Measurements from ENCODE around the gene MEIS1. TPM values are rescaled to one million over a fixed set of nuclear protein-coding genes. Genes with fewer than 3 reads are reported as not detected.

MEIS1 gene
- total and polyA plus RNA-seq, 3 donors from 2014 or later = 10.8 to 13.8 (median 13.5) TPM

GRCh38 chr2:66579186-66580126 is 144.5 kb downstream of the MEIS1 start:
- Histone ChIP-seq H3K4me3 (no peak overlapping the region), H3K9me3 (no peaks in the 10 kb centered on the region), H3K4me1 (peaks cover 10% of the 10 kb centered on the region), H3K27me3 (no peaks in the 10 kb centered on the region), H3K36me3 (ENCODE audit: low read depth, missing control alignments) (no peaks in the 10 kb centered on the region), H3K27ac (peak overlapping the region in 1 of 2 donors; percentile 4)
- no peak for DNase-seq
- intact Hi-C loops (cut with DNase I; ENCODE audit: low total_unique reads) = loop anchor here (5.0 kb wide), 1 partner anchor 142 kb away; the partner anchor contains the start of gene MEIS1
- WGBS, 2 donors = 50 to 51% methylated on average over 9 to 10 of the region's 10 CpGs
- TF ChIP-seq POLR2A (IDR thresholded peaks at IDR 0.05) = no peak
- TF ChIP-seq CTCF (IDR thresholded peaks at IDR 0.05) = no peak

- Histone ChIP-seq H3K9me3 (no peaks in the 10 kb centered on the region), H3K27ac (peak overlapping the region in 1 of 2 donors; percentile 33), H3K4me3 (peak overlapping the region; percentile 47 to 55), H3K36me3 (ENCODE audit: low read depth, missing control alignments) (no peaks in the 10 kb centered on the region), H3K4me1 (peaks cover 10% of the 10 kb centered on the region), H3K27me3 (no peaks in the 10 kb centered on the region)
- 30 to 38% methylated on average over 10 of the region's 10 CpGs for WGBS, 2 donors
- intact Hi-C loops (cut with DNase I; ENCODE audit: low total_unique reads) = no loop called here
- DNase-seq = no peak
- TF ChIP-seq CTCF (IDR thresholded peaks at IDR 0.05) (no peak), POLR2A (IDR thresholded peaks at IDR 0.05) (no peak)
Observed at GRCh38 chr2:66580166-66581049, 145.5 kb downstream of the MEIS1 start.

GRCh38 chr2:66581339-66582103 is 146.6 kb downstream of the MEIS1 start:
- peak overlapping the region; percentile 47 to 55 for H3K4me3 ChIP-seq
- TF ChIP-seq POLR2A (IDR thresholded peaks at IDR 0.05) (no peak), CTCF (IDR thresholded peaks at IDR 0.05) (no peak)
- WGBS, 2 donors = 2 to 5% methylated on average over 15 to 57 of the region's 57 CpGs
- no peak for DNase-seq
- no peaks in the 10 kb centered on the region for H3K27me3 ChIP-seq
- H3K4me1 ChIP-seq = peaks cover 10% of the 10 kb centered on the region
- intact Hi-C loops (cut with DNase I; ENCODE audit: low total_unique reads) = no loop called here
- no peaks in the 10 kb centered on the region for H3K9me3 ChIP-seq
- H3K36me3 ChIP-seq (ENCODE audit: low read depth, missing control alignments) = no peaks in the 10 kb centered on the region
- H3K27ac ChIP-seq = peak overlapping the region; percentile 9 to 33

DNA sequence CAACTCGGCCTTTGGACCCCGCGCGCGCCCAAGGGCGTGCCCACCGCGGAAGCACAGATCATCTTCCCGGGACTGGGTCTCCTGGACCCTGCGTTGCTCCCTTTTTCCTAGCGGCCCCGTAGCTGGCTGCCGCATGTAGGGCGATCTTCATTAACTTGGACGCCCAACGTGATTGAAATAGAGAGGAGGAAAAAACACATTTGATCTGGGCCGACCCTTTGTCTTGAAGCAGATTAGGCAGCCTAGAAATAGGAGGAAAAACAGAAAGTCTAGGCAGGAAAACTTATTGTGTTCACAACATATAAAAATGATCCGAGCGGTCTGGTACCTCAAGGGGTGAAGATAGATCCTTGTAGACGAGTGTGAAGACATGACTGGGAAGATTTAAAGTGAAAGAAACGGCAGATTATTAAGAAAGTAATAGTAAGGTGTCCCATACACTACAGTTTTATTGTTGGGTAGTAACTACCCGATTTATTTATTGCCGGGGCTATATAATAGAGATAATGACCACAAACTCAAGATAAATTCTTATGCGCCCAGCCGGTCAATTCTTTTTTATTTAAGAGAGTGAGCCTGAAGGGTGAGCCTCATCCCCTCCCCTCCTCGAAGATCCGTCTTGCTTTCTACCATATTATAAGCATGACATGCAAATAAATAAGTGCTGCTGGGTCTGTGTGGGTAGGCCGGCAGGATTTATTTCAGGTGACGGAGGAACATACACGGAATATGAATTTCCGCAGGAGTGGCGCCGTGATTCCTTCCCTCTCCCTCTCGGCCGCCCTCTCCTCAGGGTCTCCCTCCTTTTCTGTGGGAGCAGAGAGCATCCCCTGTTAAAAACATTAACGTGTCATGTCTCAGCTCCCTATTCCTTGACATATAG is 147.4 kb downstream of the MEIS1 start:
- 35 to 40% methylated on average over 28 to 36 of the region's 36 CpGs for WGBS, 2 donors
- Histone ChIP-seq H3K4me1 (peaks cover 3% of the 10 kb centered on the region), H3K27ac (peak overlapping the region; percentile 9 to 33), H3K36me3 (ENCODE audit: low read depth, missing control alignments) (no peaks in the 10 kb centered on the region), H3K4me3 (peak overlapping the region; percentile 47 to 55), H3K9me3 (no peaks in the 10 kb centered on the region), H3K27me3 (no peaks in the 10 kb centered on the region)
- TF ChIP-seq POLR2A (IDR thresholded peaks at IDR 0.05) (no peak), CTCF (IDR thresholded peaks at IDR 0.05) (no peak)
- DNase-seq = no peak
- intact Hi-C loops (cut with DNase I; ENCODE audit: low total_unique reads) = no loop called here

Measured in testis (tissue), 3 donors.